ENCODE data around the gene CLCN4.

- TF ChIP-seq POLR2A (IDR thresholded peaks at IDR 0.05) (no peak), CTCF (IDR thresholded peaks at IDR 0.05) (no peak)
Measured at GRCh38 chrX:10168226-10168625, 11.5 kb downstream of the CLCN4 start.
